Measurements from ENCODE around the gene LRRC59. TPM values are rescaled to one million over a fixed set of nuclear protein-coding genes. Genes with fewer than 3 reads are reported as not detected.

Gene LRRC59
- total and polyA plus RNA-seq, 2 donors (not counting 1 experiment from before 2014, with no cell fraction given) = 27.7 to 31.2 TPM

DNA sequence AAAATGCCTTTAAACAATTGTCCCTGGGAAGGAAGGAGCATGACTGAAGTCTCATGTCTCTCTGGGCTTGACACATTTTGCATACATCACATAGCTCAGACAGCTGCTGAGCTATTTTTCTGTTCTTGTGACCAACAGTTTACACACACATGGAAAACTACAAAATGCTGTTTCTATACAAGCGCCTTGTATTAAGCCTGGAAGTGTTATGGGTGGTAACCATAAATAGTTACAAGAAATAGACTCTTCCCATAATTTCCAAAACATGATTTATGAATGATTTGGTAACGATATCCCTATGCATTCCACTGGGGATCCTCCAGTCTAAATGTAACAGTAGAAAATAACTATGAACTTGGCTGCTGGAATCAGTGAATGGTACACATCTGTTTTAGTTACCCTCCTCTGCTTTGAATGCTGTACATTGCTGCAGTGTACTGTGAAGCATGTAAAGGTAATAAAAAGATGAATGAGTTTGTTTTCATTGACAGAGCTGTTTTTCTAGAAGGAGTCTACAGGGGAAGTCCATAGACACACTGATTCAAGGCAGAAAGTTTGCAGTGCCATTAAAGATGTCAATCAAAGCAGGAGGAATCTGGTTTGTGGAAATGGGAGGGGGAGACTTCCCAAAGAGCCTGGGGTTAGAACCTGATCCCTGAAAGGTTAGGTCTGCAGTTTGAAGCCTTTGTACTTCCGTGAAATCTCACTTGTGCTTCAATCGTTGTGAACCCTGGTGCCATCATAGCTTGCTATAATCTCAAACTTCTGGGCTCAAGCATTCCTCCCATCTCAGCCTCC lies 33.7 kb upstream of the LRRC59 start:
- Histone ChIP-seq H2AFZ (ENCODE audit: insufficient read depth, low read depth, low read length, poor library complexity, severe bottlenecking) (no peak overlapping the region), H3K36me3 (replicated peaks in 1 of 2; ENCODE audit: control extremely low read depth in 1 of 2, control insufficient read depth in 1 of 2, extremely low read depth in 1 of 2, insufficient read depth in 2 of 2, low read length in 1 of 2) (peaks cover 0 to 7% of the 10 kb centered on the region in 2 experiments), H3K4me2 (replicated peaks; ENCODE audit: low read depth, low read length, poor library complexity, severe bottlenecking) (no peak overlapping the region), H4K20me1 (ENCODE audit: control insufficient read depth, insufficient read depth, low read length, poor library complexity, severe bottlenecking) (no peaks in the 10 kb centered on the region), H3K79me2 (ENCODE audit: control insufficient read depth, insufficient read depth, low read length) (peaks cover 28% of the 10 kb centered on the region), H3K9ac (ENCODE audit: low read length) (no peak overlapping the region), H3K27me3 (replicated peaks in 1 of 4; ENCODE audit: control extremely low read depth in 1 of 4, control insufficient read depth in 3 of 4, insufficient read depth in 4 of 4, low read length in 3 of 4) (no peaks in the 10 kb centered on the region), H3K27ac (ENCODE audit: low read length in 2 of 2) (no peak overlapping the region), H3K4me3 (ENCODE audit: control extremely low read depth in 1 of 5, extremely low read depth in 1 of 5, insufficient read depth in 1 of 5, low read depth in 2 of 5, low read length in 4 of 5) (no peak overlapping the region), H3K9me3 (ENCODE audit: control extremely low read depth in 1 of 3, control insufficient read depth in 2 of 3, insufficient read depth in 1 of 3, low read length in 2 of 3) (no peaks in the 10 kb centered on the region), H3K4me1 (ENCODE audit: control insufficient read depth in 2 of 2, insufficient read depth in 2 of 2, low read length in 2 of 2) (peaks cover 13 to 17% of the 10 kb centered on the region in 2 donors)
- no peak for DNase-seq
- no peak overlapping the region for H3K27ac Mint-ChIP-seq
- H3K4me3 Mint-ChIP-seq = no peak overlapping the region
- no peak for ATAC-seq (ENCODE audit: low read depth)
- H3K9me3 Mint-ChIP-seq (ENCODE audit: insufficient read depth) = no peaks in the 10 kb centered on the region
- H3K4me1 Mint-ChIP-seq = peaks cover 26% of the 10 kb centered on the region
- no peak for TF ChIP-seq EZH2 (IDR thresholded peaks at IDR 0.05; ENCODE audit: borderline replicate concordance, insufficient read depth, low read depth, low read length, poor library complexity, severe bottlenecking)
- TF ChIP-seq, protein P1, sequence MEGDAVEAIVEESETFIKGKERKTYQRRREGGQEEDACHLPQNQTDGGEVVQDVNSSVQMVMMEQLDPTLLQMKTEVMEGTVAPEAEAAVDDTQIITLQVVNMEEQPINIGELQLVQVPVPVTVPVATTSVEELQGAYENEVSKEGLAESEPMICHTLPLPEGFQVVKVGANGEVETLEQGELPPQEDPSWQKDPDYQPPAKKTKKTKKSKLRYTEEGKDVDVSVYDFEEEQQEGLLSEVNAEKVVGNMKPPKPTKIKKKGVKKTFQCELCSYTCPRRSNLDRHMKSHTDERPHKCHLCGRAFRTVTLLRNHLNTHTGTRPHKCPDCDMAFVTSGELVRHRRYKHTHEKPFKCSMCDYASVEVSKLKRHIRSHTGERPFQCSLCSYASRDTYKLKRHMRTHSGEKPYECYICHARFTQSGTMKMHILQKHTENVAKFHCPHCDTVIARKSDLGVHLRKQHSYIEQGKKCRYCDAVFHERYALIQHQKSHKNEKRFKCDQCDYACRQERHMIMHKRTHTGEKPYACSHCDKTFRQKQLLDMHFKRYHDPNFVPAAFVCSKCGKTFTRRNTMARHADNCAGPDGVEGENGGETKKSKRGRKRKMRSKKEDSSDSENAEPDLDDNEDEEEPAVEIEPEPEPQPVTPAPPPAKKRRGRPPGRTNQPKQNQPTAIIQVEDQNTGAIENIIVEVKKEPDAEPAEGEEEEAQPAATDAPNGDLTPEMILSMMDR (IDR thresholded peaks at IDR 0.05) = no peak
- intact Hi-C loops (cut with micrococcal nuclease) = loop anchor here (2.0 kb wide), 1 partner anchor 14 kb away; no protein-coding TSS in a partner anchor
- POLR2A ChIA-PET = interaction anchor here (0.6 kb wide), 1 partner anchor 23 kb away, joined by 6 read pairs; no protein-coding TSS in a partner anchor
- H3K27me3 Mint-ChIP-seq = no peaks in the 10 kb centered on the region
- CTCF ChIA-PET = interaction anchor here (0.8 to 1.4 kb wide), 3 partner anchors 10 to 48 kb away, joined by 3 to 4 read pairs (median 4); partner anchors contain the start of gene LRRC59
- 100% methylated on average over 2 of the region's 4 CpGs for WGBS (ENCODE audit: insufficient coverage)

DNA sequence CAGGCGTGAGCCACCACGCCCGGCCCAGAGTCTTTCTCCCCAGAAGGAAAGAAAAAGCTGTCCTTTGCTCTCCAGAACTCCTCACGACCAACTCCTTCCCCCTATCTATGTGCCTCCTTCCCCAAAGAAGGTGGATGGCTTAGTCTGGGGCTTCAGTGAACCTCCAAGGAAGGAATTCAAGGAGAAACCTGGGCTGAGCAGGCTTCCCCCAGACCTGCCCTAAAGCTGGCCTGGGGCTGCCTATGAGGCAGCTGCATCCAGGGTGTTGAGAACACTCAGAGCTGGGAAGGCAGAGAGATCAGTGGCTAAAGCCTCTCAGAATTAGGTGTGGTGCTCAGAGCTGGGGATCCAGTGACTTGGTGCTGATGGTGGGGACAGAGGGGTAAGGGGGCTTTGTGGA lies 32.5 kb upstream of the LRRC59 start:
- no peak overlapping the region for H3K27ac Mint-ChIP-seq
- TF ChIP-seq EZH2 (IDR thresholded peaks at IDR 0.05; ENCODE audit: borderline replicate concordance, insufficient read depth, low read depth, low read length, poor library complexity, severe bottlenecking) = no peak
- TF ChIP-seq, protein P1 (IDR thresholded peaks at IDR 0.05) = no peak
- peaks cover 19 to 27% of the 10 kb centered on the region in 2 donors for H3K4me1 ChIP-seq (ENCODE audit: control insufficient read depth in 2 of 2, insufficient read depth in 2 of 2, low read length in 2 of 2)
- H2AFZ ChIP-seq (ENCODE audit: insufficient read depth, low read depth, low read length, poor library complexity, severe bottlenecking) = no peak overlapping the region
- no peak overlapping the region for H3K9ac ChIP-seq (ENCODE audit: low read length)
- H3K27me3 ChIP-seq (replicated peaks in 1 of 4; ENCODE audit: control extremely low read depth in 1 of 4, control insufficient read depth in 3 of 4, insufficient read depth in 4 of 4, low read length in 3 of 4) = no peaks in the 10 kb centered on the region
- no peaks in the 10 kb centered on the region for H3K9me3 ChIP-seq (ENCODE audit: control extremely low read depth in 1 of 3, control insufficient read depth in 2 of 3, insufficient read depth in 1 of 3, low read length in 2 of 3)
- CTCF ChIA-PET = interaction anchor here (1.2 to 1.7 kb wide), 2 partner anchors 32 to 193 kb away, joined by 3 to 7 read pairs; partner anchors contain the start of gene LRRC59
- DNase-seq (no peak), ATAC-seq (ENCODE audit: low read depth) (no peak)
- POLR2A ChIA-PET = no interaction called here
- peaks cover 0 to 7% of the 10 kb centered on the region in 2 experiments for H3K36me3 ChIP-seq (replicated peaks in 1 of 2; ENCODE audit: control extremely low read depth in 1 of 2, control insufficient read depth in 1 of 2, extremely low read depth in 1 of 2, insufficient read depth in 2 of 2, low read length in 1 of 2)
- H3K4me2 ChIP-seq (replicated peaks; ENCODE audit: low read depth, low read length, poor library complexity, severe bottlenecking) = no peak overlapping the region
- H4K20me1 ChIP-seq (ENCODE audit: control insufficient read depth, insufficient read depth, low read length, poor library complexity, severe bottlenecking) = no peaks in the 10 kb centered on the region
- no peaks in the 10 kb centered on the region for H3K9me3 Mint-ChIP-seq (ENCODE audit: insufficient read depth)
- no peak overlapping the region for H3K4me3 Mint-ChIP-seq
- H3K27me3 Mint-ChIP-seq = no peaks in the 10 kb centered on the region
- 100% methylated on average over 3 of the region's 4 CpGs for WGBS (ENCODE audit: insufficient coverage)
- no peak overlapping the region for H3K4me3 ChIP-seq (ENCODE audit: control extremely low read depth in 1 of 5, extremely low read depth in 1 of 5, insufficient read depth in 1 of 5, low read depth in 2 of 5, low read length in 4 of 5)
- peaks cover 34% of the 10 kb centered on the region for H3K4me1 Mint-ChIP-seq
- intact Hi-C loops (cut with micrococcal nuclease) = loop anchor here (2.0 to 10.0 kb wide), 2 partner anchors 13 to 55 kb away; partner anchors contain the start of genes EME1 and MRPL27
- H3K79me2 ChIP-seq (ENCODE audit: control insufficient read depth, insufficient read depth, low read length) = peaks cover 34% of the 10 kb centered on the region
- H3K27ac ChIP-seq (ENCODE audit: low read length in 2 of 2) = no peak overlapping the region

Data from B cell (primary cell).